HepG2 (cell line): Measurements from ENCODE around the gene DHX32. TPM values are rescaled to one million over a fixed set of nuclear protein-coding genes. Genes with fewer than 3 reads are reported as not detected.

ENCODE experiments used
- ATAC-seq: fragments of 200-7000 bp; cut with Tn5 transposase; 3 replicates; pipeline ENCODE4 v1.9.1; 2020; ENCODE audit warnings: mild to moderate bottlenecking, moderate library complexity
- BruUV-seq: library from RNA; stranded (reverse); fragments of 400-500 nt; replicated peaks from 2 replicates; lab custom pipeline; 2021; lab: Mats Ljungman, UMichigan
- CTCF ChIA-PET: fragments of 300-600 bp; formaldehyde crosslinking; extraction: SDS; loops from one replicate; lab custom pipeline; 2021; ENCODE audit warnings: low total read pairs, inconsistent platforms, low intra/inter-chr PET ratio; lab: Yijun Ruan, JAX
- POLR2A ChIA-PET: fragments of 350-600 bp; sonication (Branson Sonifier 250); formaldehyde crosslinking; loops from one replicate; lab custom pipeline; 2020; ENCODE audit warnings: antibody characterized with exemption, inconsistent platforms; lab: Yijun Ruan, JAX
- DNase-seq: peaks from one replicate; pipeline ENCODE4 v3.0.0-alpha.2; 2015; ENCODE audit warnings: low spot score
- FAIRE-seq: peaks from 3 replicates; lab custom pipeline; 2011; peaks lifted over from hg19 to GRCh38; lab: Jason Lieb, UNC
- H2AFZ ChIP-seq: one replicate; pipeline ENCODE4 v1.6.1; 2011; ENCODE audit warnings: low read length, inconsistent platforms
- H3K27ac ChIP-seq: fragments of 300-600 bp; 3 replicates; pipeline ENCODE4 v1.8.0; 2011; ENCODE audit warnings: mixed run types, mild to moderate bottlenecking, mixed read lengths, low read length, inconsistent platforms; ENCODE audit not compliant: insufficient read depth; ENCODE audit errors: extremely low read length
- H3K27me3 ChIP-seq, 2 experiments: fragments of 200-600 bp in 1 of 2; 2 replicates in 1 of 2; 3 replicates in 1 of 2; pipeline versions ENCODE4 v1.6.0 to v1.8.0; 2011; ENCODE audit warnings: low read length in 2 of 2, mild to moderate bottlenecking in 2 of 2, moderate library complexity in 2 of 2, inconsistent platforms in 1 of 2; ENCODE audit not compliant: insufficient read depth in 2 of 2, control insufficient read depth in 1 of 2
- H3K36me3 ChIP-seq, 2 experiments: fragments of 200-600 bp in 1 of 2; replicated peaks in 1 of 2; 2 replicates in 1 of 2; 3 replicates in 1 of 2; pipeline versions ENCODE4 v1.5.1 to v1.8.0; 2011; ENCODE audit warnings: low read length in 2 of 2, inconsistent platforms in 1 of 2; ENCODE audit not compliant: insufficient read depth in 2 of 2, control insufficient read depth in 1 of 2
- H3K4me1 ChIP-seq: 2 replicates; pipeline ENCODE4 v1.5.1; 2012; ENCODE audit warnings: low read length, inconsistent platforms; ENCODE audit not compliant: insufficient read depth
- H3K4me2 ChIP-seq: 2 replicates; pipeline ENCODE4 v1.6.0; 2011; ENCODE audit warnings: low read depth, low read length, inconsistent platforms
- H3K4me3 ChIP-seq, 3 experiments: fragments of 200-600 bp in 1 of 3; sonication (generic), shearing (Covaris generic) in 1 of 3; replicated peaks in 1 of 3; 2 replicates each; pipeline ENCODE4 v1.5.1; 2011 to 2016; ENCODE audit warnings: low read length in 3 of 3, inconsistent platforms in 2 of 3, low read depth in 2 of 3, mild to moderate bottlenecking in 2 of 3, control low read depth in 1 of 3, mixed read lengths in 1 of 3; ENCODE audit not compliant: insufficient read depth in 1 of 3
- H3K79me2 ChIP-seq: one replicate; pipeline ENCODE4 v1.6.1; 2011; ENCODE audit warnings: low read length, inconsistent platforms; ENCODE audit not compliant: insufficient read depth
- H3K9ac ChIP-seq: 2 replicates; pipeline ENCODE4 v1.6.0; 2011; ENCODE audit warnings: mild to moderate bottlenecking, low read depth, low read length, inconsistent platforms; ENCODE audit not compliant: insufficient read depth
- H3K9me3 ChIP-seq: 2 replicates; pipeline ENCODE4 v1.5.1; 2012; ENCODE audit warnings: mild to moderate bottlenecking, low read length
- H4K20me1 ChIP-seq: 2 replicates; pipeline ENCODE4 v1.6.0; 2011; ENCODE audit warnings: inconsistent platforms, mild to moderate bottlenecking, low read length, moderate library complexity; ENCODE audit not compliant: insufficient read depth
- ELF1 ChIP-seq: sonication (generic); formaldehyde crosslinking; IDR thresholded peaks from 2 replicates; pipeline ENCODE4 v1.4.0; 2020; ENCODE audit warnings: missing genetic modification reagents
- FOXP1 ChIP-seq, 2 experiments: fragments of 450-650 bp in 1 of 2; IDR thresholded peaks; 2 replicates each; pipeline ENCODE4 v1.6.1; 2017 to 2018; ENCODE audit warnings: antibody characterized with exemption in 1 of 2
- GZF1 ChIP-seq: sonication (generic); formaldehyde crosslinking; IDR thresholded peaks from 2 replicates; pipeline ENCODE4 v1.5.1; 2020; ENCODE audit warnings: mild to moderate bottlenecking, missing genetic modification reagents
- KDM2A ChIP-seq: sonication (generic); formaldehyde crosslinking; IDR thresholded peaks from 2 replicates; pipeline ENCODE4 v1.4.0; 2020; ENCODE audit warnings: low read depth, missing genetic modification reagents, borderline replicate concordance
- MYC ChIP-seq: sonication (generic); formaldehyde crosslinking; IDR thresholded peaks from 2 replicates; pipeline ENCODE4 v1.9.0; 2021; ENCODE audit warnings: missing genetic modification reagents, borderline replicate concordance
- RFX3 ChIP-seq: IDR thresholded peaks from 2 replicates; pipeline ENCODE4 v1.6.1; 2016; ENCODE audit warnings: missing biosample characterization, missing genetic modification reagents
- SMC3 ChIP-seq: IDR thresholded peaks from 2 replicates; pipeline ENCODE4 v1.6.1; 2011; ENCODE audit warnings: low read length, improper control_type of control experiment
- STAT5B ChIP-seq: sonication (generic); formaldehyde crosslinking; IDR thresholded peaks from 2 replicates; pipeline ENCODE4 v1.4.0; 2020; ENCODE audit warnings: missing genetic modification reagents
- SYNCRIP ChIP-seq: fragments of 200-400 bp; formaldehyde crosslinking; IDR thresholded peaks from 2 replicates; pipeline ENCODE4 v1.6.1; 2018; ENCODE audit warnings: mild to moderate bottlenecking, low read depth, low read length; ENCODE audit not compliant: insufficient read depth
- ZBTB42 ChIP-seq: sonication (generic); formaldehyde crosslinking; IDR thresholded peaks from 2 replicates; pipeline ENCODE4 v1.5.0; 2020; ENCODE audit warnings: mild to moderate bottlenecking, missing genetic modification reagents
- ZNF160 ChIP-seq: sonication (generic); formaldehyde crosslinking; IDR thresholded peaks from 2 replicates; pipeline ENCODE4 v1.8.0; 2022; ENCODE audit warnings: mild to moderate bottlenecking, inconsistent platforms, missing genetic modification reagents
- ZNF263 ChIP-seq: sonication (generic); formaldehyde crosslinking; IDR thresholded peaks from 2 replicates; pipeline ENCODE4 v1.4.0; 2020; ENCODE audit warnings: missing genetic modification reagents
- ZNF282 ChIP-seq: fragments of 450-650 bp; IDR thresholded peaks from 2 replicates; pipeline ENCODE4 v1.6.1; 2018; ENCODE audit not compliant: partially characterized antibody
- WGBS: methylation state at CpG from one replicate; pipeline ENCODE4 v1.1.6; 2017; ENCODE audit warnings: low lambda C conversion rate; 5-methylcytosine and 5-hydroxymethylcytosine counted together
- in situ Hi-C: cut with HindIII; loops from 2 replicates; pipeline ENCODE4 v1.10.0; 2017; ENCODE audit warnings: low pct_unique_long_range_greater_than_20kb; ENCODE audit not compliant: extremely low pct_ligation_motif_present
- intact Hi-C: fragments of 100-400 bp; cut with micrococcal nuclease; formaldehyde crosslinking; loops from one replicate; pipeline ENCODE4 v1.10.0; 2022; ENCODE audit not compliant: unreplicated experiment
- polyA plus RNA-seq, 8 experiments: library from polyadenylated mRNA; depleted of rRNA in 3 of 8; stranded (reverse) in 7 of 8; unstranded in 1 of 8; fragments of >200 nt; fragmentation: Illumina TruSeq in 4 of 8; extraction: Trizol in 4 of 8; gene quantifications; 2 replicates each; pipeline versions ENCODE4 v1.2.1 to v1.2.3, GENCODE V29; 2011 to 2016; ENCODE audit warnings: low read depth in 4 of 8, missing spikeins in 1 of 8, mixed read lengths in 1 of 8; ENCODE audit not compliant: insufficient read depth in 1 of 8
- total RNA-seq, 5 experiments: library from RNA; depleted of rRNA; stranded (reverse); fragments of >200 nt; fragmentation: Illumina TruSeq; extraction: Trizol; gene quantifications; 2 replicates each; pipeline ENCODE4 v1.2.3, GENCODE V29; 2016; ENCODE audit warnings: low read depth in 1 of 5
- TF ChIP-seq, protein P1 (sequence below): sonication (generic); formaldehyde crosslinking; IDR thresholded peaks from 2 replicates; pipeline ENCODE4 v1.4.0; 2020; ENCODE audit warnings: missing genetic modification reagents
- TF ChIP-seq, protein P2 (sequence below): sonication (generic); formaldehyde crosslinking; IDR thresholded peaks from 2 replicates; pipeline ENCODE4 v1.5.1; 2020; ENCODE audit warnings: mild to moderate bottlenecking, moderate library complexity, missing genetic modification reagents
- TF ChIP-seq, protein P3 (sequence below): sonication (generic); formaldehyde crosslinking; IDR thresholded peaks from 2 replicates; pipeline ENCODE4 v1.5.0; 2020; ENCODE audit warnings: missing genetic modification reagents
- TF ChIP-seq, protein P4 (sequence below): sonication (generic); formaldehyde crosslinking; IDR thresholded peaks from 2 replicates; pipeline ENCODE4 v1.4.0; 2020; ENCODE audit warnings: missing genetic modification reagents

Gene DHX32
- total and polyA plus RNA-seq, 2 of the 13 experiments (the other 11 are each of a cell fraction or from before 2014, with no cell fraction given) = 15.5 to 16.5 TPM

DNA sequence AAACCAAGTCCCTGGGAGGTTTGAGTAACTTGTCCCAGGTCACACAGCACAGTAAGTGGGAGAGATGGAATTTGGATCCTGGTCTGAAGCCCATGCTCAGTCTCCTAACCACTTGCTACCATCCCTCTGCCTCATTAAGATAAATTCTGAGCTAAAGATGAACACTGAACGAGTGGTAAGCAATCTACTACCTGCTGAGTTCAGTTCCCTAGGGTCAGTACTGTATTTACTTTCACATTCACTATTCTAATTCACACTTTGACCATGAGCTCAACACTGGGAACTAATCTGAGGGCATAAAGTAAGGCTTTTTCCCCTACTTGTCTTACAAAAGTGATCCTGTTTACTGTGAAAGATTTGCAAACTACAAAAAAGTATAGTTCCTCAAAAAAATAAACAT, 60.4 kb downstream of the DHX32 start:
- ATAC-seq (no peak; the same call in 2 of the 3 replicates), DNase-seq (no peak), FAIRE-seq (no peak)
- Histone ChIP-seq H3K4me2 (no peak overlapping the region), H4K20me1 (peaks cover 10% of the 10 kb centered on the region; the same call in 1 of the 2 replicates), H3K79me2 (peaks cover 32% of the 10 kb centered on the region), H3K27me3 (no peaks in the 10 kb centered on the region; a peak in 1 of 5 replicates), H3K27ac (peak overlapping the region; percentile 10), H3K4me3 (no peak overlapping the region), H3K9ac (no peak overlapping the region), H2AFZ (no peak overlapping the region), H3K9me3 (no peaks in the 10 kb centered on the region), H3K4me1 (peaks cover 41% of the 10 kb centered on the region), H3K36me3 (peaks cover 0 to 5% of the 10 kb centered on the region in 2 experiments; a peak in 3 of 5 replicates)
- TF ChIP-seq MYC (CRISPR knock-in tag) = no peak
- no peak for TF ChIP-seq STAT5B (CRISPR knock-in tag)
- no peak for TF ChIP-seq ZNF263 (CRISPR knock-in tag)
- TF ChIP-seq, protein P1, sequence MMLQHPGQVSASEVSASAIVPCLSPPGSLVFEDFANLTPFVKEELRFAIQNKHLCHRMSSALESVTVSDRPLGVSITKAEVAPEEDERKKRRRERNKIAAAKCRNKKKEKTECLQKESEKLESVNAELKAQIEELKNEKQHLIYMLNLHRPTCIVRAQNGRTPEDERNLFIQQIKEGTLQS (CRISPR knock-in tag) = no peak
- TF ChIP-seq ZNF282 = no peak
- TF ChIP-seq, protein P2, sequence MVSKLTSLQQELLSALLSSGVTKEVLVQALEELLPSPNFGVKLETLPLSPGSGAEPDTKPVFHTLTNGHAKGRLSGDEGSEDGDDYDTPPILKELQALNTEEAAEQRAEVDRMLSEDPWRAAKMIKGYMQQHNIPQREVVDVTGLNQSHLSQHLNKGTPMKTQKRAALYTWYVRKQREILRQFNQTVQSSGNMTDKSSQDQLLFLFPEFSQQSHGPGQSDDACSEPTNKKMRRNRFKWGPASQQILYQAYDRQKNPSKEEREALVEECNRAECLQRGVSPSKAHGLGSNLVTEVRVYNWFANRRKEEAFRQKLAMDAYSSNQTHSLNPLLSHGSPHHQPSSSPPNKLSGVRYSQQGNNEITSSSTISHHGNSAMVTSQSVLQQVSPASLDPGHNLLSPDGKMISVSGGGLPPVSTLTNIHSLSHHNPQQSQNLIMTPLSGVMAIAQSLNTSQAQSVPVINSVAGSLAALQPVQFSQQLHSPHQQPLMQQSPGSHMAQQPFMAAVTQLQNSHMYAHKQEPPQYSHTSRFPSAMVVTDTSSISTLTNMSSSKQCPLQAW = no peak
- TF ChIP-seq ZBTB42 (CRISPR knock-in tag) = no peak
- no peak for TF ChIP-seq FOXP1 (IDR thresholded peaks at IDR 0.05)
- TF ChIP-seq FOXP1 (CRISPR knock-in tag; IDR thresholded peaks at IDR 0.05) = no peak
- TF ChIP-seq GZF1 (CRISPR knock-in tag) = no peak
- TF ChIP-seq, protein P3, sequence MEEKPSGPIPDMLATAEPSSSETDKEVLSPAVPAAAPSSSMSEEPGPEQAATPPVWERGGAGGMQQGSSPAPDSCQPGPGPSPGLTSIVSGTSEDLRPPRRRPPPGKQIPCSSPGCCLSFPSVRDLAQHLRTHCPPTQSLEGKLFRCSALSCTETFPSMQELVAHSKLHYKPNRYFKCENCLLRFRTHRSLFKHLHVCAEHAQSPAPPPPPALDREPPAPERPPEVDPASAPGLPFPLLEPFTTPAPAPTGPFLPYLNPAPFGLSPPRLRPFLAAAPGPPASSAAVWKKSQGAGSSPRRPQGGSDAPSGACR = no peak
- no peak for TF ChIP-seq ELF1 (CRISPR knock-in tag)
- no peak for TF ChIP-seq KDM2A
- TF ChIP-seq SMC3 = no peak
- TF ChIP-seq SYNCRIP = no peak
- TF ChIP-seq, protein P4, sequence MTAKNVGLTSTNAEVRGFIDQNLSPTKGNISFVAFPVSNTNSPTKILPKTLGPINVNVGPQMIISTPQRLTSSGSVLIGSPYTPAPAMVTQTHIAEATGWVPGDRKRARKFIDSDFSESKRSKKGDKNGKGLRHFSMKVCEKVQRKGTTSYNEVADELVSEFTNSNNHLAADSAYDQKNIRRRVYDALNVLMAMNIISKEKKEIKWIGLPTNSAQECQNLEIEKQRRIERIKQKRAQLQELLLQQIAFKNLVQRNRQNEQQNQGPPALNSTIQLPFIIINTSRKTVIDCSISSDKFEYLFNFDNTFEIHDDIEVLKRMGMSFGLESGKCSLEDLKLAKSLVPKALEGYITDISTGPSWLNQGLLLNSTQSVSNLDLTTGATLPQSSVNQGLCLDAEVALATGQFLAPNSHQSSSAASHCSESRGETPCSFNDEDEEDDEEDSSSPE = no peak
- no peak for TF ChIP-seq RFX3 (CRISPR knock-in tag)
- TF ChIP-seq ZNF160 (CRISPR knock-in tag) = no peak
- ChIA-PET POLR2A (no interaction called here), CTCF (no interaction called here)
- intact Hi-C loops (loop anchor here (10.0 kb wide), 2 partner anchors 46 to 76 kb away; partner anchors contain the start of gene MMP21), in situ Hi-C loops (no loop called here)
- BruUV-seq = no TSS peak
- 44% methylated on average over 1 of the region's 1 CpG for WGBS
